SU-DHL-6 (cell line): ENCODE data around the gene SLC9A3.

Experiments used
- H2AFZ ChIP-seq: fragments of 200-600 bp; sonication (generic); 2 replicates; pipeline ENCODE4 v1.6.1; 2014; ENCODE audit warnings: low read depth, mild to moderate bottlenecking, moderate library complexity, mixed read lengths, antibody characterized with exemption, low read length; ENCODE audit not compliant: severe bottlenecking
- H3F3A ChIP-seq: fragments of 200-600 bp; shearing (Covaris generic); 2 replicates; pipeline ENCODE4 v1.6.0; 2016; ENCODE audit warnings: antibody characterized with exemption, mild to moderate bottlenecking; ENCODE audit not compliant: insufficient read depth
- H3K27ac ChIP-seq: fragments of 200-600 bp; sonication (generic); 2 replicates; pipeline ENCODE4 v1.5.1; 2016; ENCODE audit warnings: low read depth, mild to moderate bottlenecking, low read length, moderate library complexity, mixed read lengths
- H3K27me3 ChIP-seq: fragments of 200-600 bp; sonication (generic), shearing (Covaris generic); 2 replicates; pipeline ENCODE4 v1.6.0; 2014; ENCODE audit warnings: mild to moderate bottlenecking, low read length
- H3K36me3 ChIP-seq: fragments of 200-600 bp; sonication (generic); 2 replicates; pipeline ENCODE4 v1.6.1; 2014; ENCODE audit warnings: mild to moderate bottlenecking, low read length, mixed read lengths
- H3K4me2 ChIP-seq: fragments of 300-600, 200-600 bp; shearing (Covaris generic), sonication (generic); 2 replicates; pipeline ENCODE4 v1.6.0; 2014; ENCODE audit warnings: low read length, low read depth, mild to moderate bottlenecking; ENCODE audit not compliant: poor library complexity, severe bottlenecking
- H3K4me3 ChIP-seq: fragments of 200-600 bp; sonication (generic); 2 replicates; pipeline ENCODE4 v1.5.1; 2014; ENCODE audit warnings: antibody characterized with exemption, low read length, mild to moderate bottlenecking, mixed read lengths; ENCODE audit not compliant: insufficient read depth, poor library complexity, severe bottlenecking
- H3K79me2 ChIP-seq: fragments of 200-600 bp; sonication (generic); 2 replicates; pipeline ENCODE4 v1.6.1; 2014; ENCODE audit warnings: mild to moderate bottlenecking, low read length, moderate library complexity; ENCODE audit not compliant: insufficient read depth
- H3K9ac ChIP-seq: fragments of 200-600 bp; sonication (generic); 2 replicates; pipeline ENCODE4 v1.7.0; 2014; ENCODE audit warnings: mild to moderate bottlenecking, low read length
- H3K9me2 ChIP-seq: fragments of 200-600 bp; sonication (generic); replicated peaks from 2 replicates; pipeline ENCODE4 v1.6.1; 2014; ENCODE audit warnings: low read length; ENCODE audit not compliant: insufficient read depth
- H3K9me3 ChIP-seq: fragments of 200-600 bp; sonication (generic); 2 replicates; pipeline ENCODE4 v1.6.1; 2014; ENCODE audit warnings: low read length, mixed read lengths; ENCODE audit not compliant: insufficient read depth
- H4K20me1 ChIP-seq: fragments of 200-600 bp; sonication (generic); 2 replicates; pipeline ENCODE4 v1.6.1; 2014; ENCODE audit warnings: low read depth, mild to moderate bottlenecking, antibody characterized with exemption, low read length, moderate library complexity, mixed read lengths
- EZH2phosphoT487 ChIP-seq: fragments of 200-600 bp; sonication (generic), shearing (Covaris generic); conservative IDR thresholded peaks from 2 replicates; pipeline ENCODE4 v1.6.1; 2018; ENCODE audit warnings: mild to moderate bottlenecking, antibody characterized with exemption, low read length, moderate library complexity, mixed read lengths
- TF ChIP-seq, protein P1 (sequence below): fragments of 200-600 bp; sonication (generic); IDR thresholded peaks from one replicate; pipeline ENCODE4 v1.5.1; 2017; ENCODE audit warnings: antibody characterized with exemption, mild to moderate bottlenecking, low read length, moderate library complexity; ENCODE audit not compliant: insufficient read depth, poor library complexity, severe bottlenecking

Gene SLC9A3

DNA sequence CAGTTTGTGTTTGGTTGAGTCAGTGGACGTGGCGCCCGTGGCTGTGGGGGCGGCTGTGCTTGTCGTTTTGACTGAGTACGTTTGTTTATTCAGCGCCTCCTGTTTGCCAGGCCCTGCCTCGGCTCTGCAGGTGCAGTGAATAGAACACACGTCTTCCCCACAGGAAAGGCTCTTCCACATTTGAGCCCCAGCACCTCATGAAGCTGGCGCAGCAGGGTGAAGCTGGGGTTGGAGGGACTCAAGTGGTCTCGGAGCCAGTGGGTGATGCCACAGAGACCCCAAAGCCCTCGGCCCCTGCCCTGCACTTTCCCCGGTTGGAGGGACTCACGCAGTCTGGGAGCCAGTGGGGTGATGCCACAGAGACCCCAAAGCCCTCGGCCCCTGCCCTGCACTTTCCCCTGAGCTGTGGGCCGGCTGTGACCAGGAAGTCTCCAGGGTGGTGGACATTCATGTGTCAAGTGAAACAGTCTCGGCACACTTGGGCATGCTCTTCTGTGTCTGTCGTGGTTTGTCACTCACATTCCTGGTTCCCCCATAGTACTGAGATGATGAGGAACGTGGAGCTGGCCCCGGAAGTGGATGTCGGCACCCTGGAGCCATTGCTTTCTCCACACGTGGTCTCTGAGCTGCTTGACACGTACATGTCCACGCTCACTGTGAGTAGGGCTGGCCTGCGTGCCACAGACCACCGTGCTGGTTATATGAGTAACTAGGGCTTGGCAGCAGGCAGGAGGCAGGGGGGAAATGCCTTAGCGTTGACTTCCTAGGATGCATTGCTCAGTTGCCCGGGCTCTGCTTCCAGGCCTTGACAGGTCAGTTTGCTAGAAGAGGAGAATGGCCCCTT lies 67.7 kb downstream of the SLC9A3 start:
- Histone ChIP-seq H3K36me3 (peaks cover 7% of the 10 kb centered on the region; the same call in 1 of the 2 replicates), H3K27ac (no peak overlapping the region), H3K9ac (no peak overlapping the region), H3K9me2 (no peaks in the 10 kb centered on the region), H3K4me2 (no peak overlapping the region), H3K4me3 (no peak overlapping the region), H3K27me3 (no peaks in the 10 kb centered on the region), H4K20me1 (no peaks in the 10 kb centered on the region), H2AFZ (no peak overlapping the region), H3K9me3 (peaks cover 2% of the 10 kb centered on the region; the same call in 1 of the 2 replicates), H3K79me2 (peaks cover 31% of the 10 kb centered on the region), H3F3A (no peaks in the 10 kb centered on the region)
- no peak for TF ChIP-seq EZH2phosphoT487
- TF ChIP-seq, protein P1, sequence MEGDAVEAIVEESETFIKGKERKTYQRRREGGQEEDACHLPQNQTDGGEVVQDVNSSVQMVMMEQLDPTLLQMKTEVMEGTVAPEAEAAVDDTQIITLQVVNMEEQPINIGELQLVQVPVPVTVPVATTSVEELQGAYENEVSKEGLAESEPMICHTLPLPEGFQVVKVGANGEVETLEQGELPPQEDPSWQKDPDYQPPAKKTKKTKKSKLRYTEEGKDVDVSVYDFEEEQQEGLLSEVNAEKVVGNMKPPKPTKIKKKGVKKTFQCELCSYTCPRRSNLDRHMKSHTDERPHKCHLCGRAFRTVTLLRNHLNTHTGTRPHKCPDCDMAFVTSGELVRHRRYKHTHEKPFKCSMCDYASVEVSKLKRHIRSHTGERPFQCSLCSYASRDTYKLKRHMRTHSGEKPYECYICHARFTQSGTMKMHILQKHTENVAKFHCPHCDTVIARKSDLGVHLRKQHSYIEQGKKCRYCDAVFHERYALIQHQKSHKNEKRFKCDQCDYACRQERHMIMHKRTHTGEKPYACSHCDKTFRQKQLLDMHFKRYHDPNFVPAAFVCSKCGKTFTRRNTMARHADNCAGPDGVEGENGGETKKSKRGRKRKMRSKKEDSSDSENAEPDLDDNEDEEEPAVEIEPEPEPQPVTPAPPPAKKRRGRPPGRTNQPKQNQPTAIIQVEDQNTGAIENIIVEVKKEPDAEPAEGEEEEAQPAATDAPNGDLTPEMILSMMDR: no peak

- Histone ChIP-seq H3K9me2 (no peaks in the 10 kb centered on the region), H3F3A (no peaks in the 10 kb centered on the region), H3K9ac (no peak overlapping the region), H3K4me2 (no peak overlapping the region), H3K79me2 (peaks cover 31% of the 10 kb centered on the region), H4K20me1 (no peaks in the 10 kb centered on the region), H3K9me3 (peaks cover 4% of the 10 kb centered on the region; the same call in 1 of the 2 replicates), H3K27ac (no peak overlapping the region), H3K36me3 (peaks cover 15% of the 10 kb centered on the region), H2AFZ (no peak overlapping the region), H3K27me3 (no peaks in the 10 kb centered on the region), H3K4me3 (no peak overlapping the region)
- no peak for TF ChIP-seq EZH2phosphoT487
- TF ChIP-seq, protein P1: no peak
Observed at GRCh38 chr5:455806-456205, 68.4 kb downstream of the SLC9A3 start.

DNA sequence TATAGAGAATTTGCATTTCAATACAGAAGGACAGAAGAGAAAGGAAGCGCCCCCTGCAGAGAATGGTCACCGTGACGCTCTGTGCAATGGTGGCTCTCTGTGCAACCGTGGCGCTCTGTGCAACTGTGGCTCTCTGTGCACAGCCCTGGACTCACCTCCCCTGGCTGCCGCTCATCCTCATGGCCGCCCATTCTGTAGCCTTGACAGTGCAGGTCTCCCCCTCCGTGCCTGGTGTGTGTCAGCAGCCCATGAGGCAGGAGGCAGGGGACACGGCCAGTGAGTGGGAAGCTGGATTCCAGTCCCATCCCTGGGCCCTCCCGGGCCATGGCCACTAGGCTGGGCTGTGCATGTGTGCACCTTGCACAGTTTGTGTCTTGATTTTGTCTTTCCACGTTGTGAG lies 69.3 kb downstream of the SLC9A3 start:
- no peaks in the 10 kb centered on the region for H4K20me1 ChIP-seq
- H3K4me3 ChIP-seq: no peak overlapping the region
- no peaks in the 10 kb centered on the region for H3K27me3 ChIP-seq
- H3K27ac ChIP-seq: no peak overlapping the region
- peaks cover 22% of the 10 kb centered on the region for H3K36me3 ChIP-seq
- no peak for TF ChIP-seq EZH2phosphoT487
- TF ChIP-seq, protein P1: no peak
- peaks cover 31% of the 10 kb centered on the region for H3K79me2 ChIP-seq
- peaks cover 4% of the 10 kb centered on the region; the same call in 1 of the 2 replicates for H3K9me3 ChIP-seq
- H3K9me2 ChIP-seq: no peaks in the 10 kb centered on the region
- no peaks in the 10 kb centered on the region for H3F3A ChIP-seq
- no peak overlapping the region for H3K4me2 ChIP-seq
- no peak overlapping the region for H2AFZ ChIP-seq
- no peak overlapping the region for H3K9ac ChIP-seq
